ENCODE data around the gene PTPRN2.
"Not testable (repeated sequence)": the region's sequence is repeated elsewhere in the genome, so short reads cannot be mapped to it uniquely, and the experiment has no call there.

Gene PTPRN2

DNA sequence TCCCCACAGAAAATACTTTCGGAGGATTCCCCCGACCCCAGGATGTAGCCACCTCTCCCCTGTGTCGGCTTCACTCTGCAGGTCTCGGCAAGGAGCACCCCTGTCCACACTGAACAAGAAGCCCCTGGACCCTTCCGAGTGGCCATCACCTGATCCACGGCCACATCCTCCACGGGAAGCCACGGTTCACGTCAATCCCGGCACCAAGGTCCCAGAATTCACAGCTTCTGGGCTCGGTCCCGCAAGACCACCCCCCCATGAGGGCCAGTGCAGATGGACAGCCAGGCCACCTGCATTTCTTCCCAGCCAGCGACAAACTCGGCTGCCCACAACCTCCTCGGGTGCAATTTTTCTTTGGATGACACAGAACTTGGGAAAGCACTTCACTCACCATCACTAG, 199.6 kb downstream of the PTPRN2 start:
- Mint-ChIP-seq H3K9me3 (no peaks in the 10 kb centered on the region), H3K27ac (ENCODE audit: low read depth) (no peak overlapping the region)
- ATAC-seq (replicated peaks; ENCODE audit: extremely low read depth, poor library complexity, severe bottlenecking) = no peak

GRCh38 chr7:158387546-158387891, 200.1 kb downstream of the PTPRN2 start:
- H3K4me3 Mint-ChIP-seq = no peak overlapping the region
- H3K27me3 Mint-ChIP-seq = peaks cover 54% of the 10 kb centered on the region
- no peak for DNase-seq (ENCODE audit: low spot score in 2 of 2)
- H3K4me1 Mint-ChIP-seq = no peaks in the 10 kb centered on the region
- H3K27ac Mint-ChIP-seq (ENCODE audit: low read depth) = no peak overlapping the region
- no peaks in the 10 kb centered on the region for H3K36me3 Mint-ChIP-seq (ENCODE audit: insufficient read depth)
- ATAC-seq (replicated peaks; ENCODE audit: extremely low read depth, poor library complexity, severe bottlenecking) = no peak
- no peaks in the 10 kb centered on the region for H3K9me3 Mint-ChIP-seq

More for the DNA sequence above, 199.6 kb downstream of the PTPRN2 start:
- Mint-ChIP-seq H3K4me1 (no peaks in the 10 kb centered on the region), H3K36me3 (ENCODE audit: insufficient read depth) (peaks cover 2% of the 10 kb centered on the region), H3K4me3 (no peak overlapping the region), H3K27me3 (peaks cover 51% of the 10 kb centered on the region)
- no peak for DNase-seq (ENCODE audit: low spot score in 2 of 2)

GRCh38 chr7:158386866-158387545, 200.6 kb downstream of the PTPRN2 start:
- H3K36me3 Mint-ChIP-seq (ENCODE audit: insufficient read depth) = no peaks in the 10 kb centered on the region
- H3K4me3 Mint-ChIP-seq = no peak overlapping the region
- H3K27ac Mint-ChIP-seq (ENCODE audit: low read depth) = no peak overlapping the region
- H3K27me3 Mint-ChIP-seq = peaks cover 59% of the 10 kb centered on the region
- no peaks in the 10 kb centered on the region for H3K9me3 Mint-ChIP-seq
- ATAC-seq (replicated peaks; ENCODE audit: extremely low read depth, poor library complexity, severe bottlenecking) (no peak), DNase-seq (ENCODE audit: low spot score in 2 of 2) (no peak)
- H3K4me1 Mint-ChIP-seq = no peaks in the 10 kb centered on the region

- Mint-ChIP-seq H3K4me3 (no peak overlapping the region), H3K27me3 (peaks cover 64% of the 10 kb centered on the region), H3K9me3 (no peaks in the 10 kb centered on the region), H3K27ac (ENCODE audit: low read depth) (no peak overlapping the region), H3K36me3 (ENCODE audit: insufficient read depth) (no peaks in the 10 kb centered on the region), H3K4me1 (no peaks in the 10 kb centered on the region)
- no peak for DNase-seq (ENCODE audit: low spot score in 2 of 2)
- no peak for ATAC-seq (replicated peaks; ENCODE audit: extremely low read depth, poor library complexity, severe bottlenecking)
Observed at GRCh38 chr7:158386355-158386618, 201.3 kb downstream of the PTPRN2 start.

- not testable (repeated sequence) for H3K4me1 Mint-ChIP-seq; ATAC-seq (replicated peaks; ENCODE audit: extremely low read depth, poor library complexity, severe bottlenecking); H3K9me3 Mint-ChIP-seq; H3K4me3 Mint-ChIP-seq; DNase-seq (ENCODE audit: low spot score in 2 of 2); H3K27ac Mint-ChIP-seq (ENCODE audit: low read depth); H3K36me3 Mint-ChIP-seq (ENCODE audit: insufficient read depth)
- H3K27me3 Mint-ChIP-seq = peaks cover 60% of the 10 kb centered on the region
Observed at GRCh38 chr7:158385496-158386354, 201.9 kb downstream of the PTPRN2 start.

DNA sequence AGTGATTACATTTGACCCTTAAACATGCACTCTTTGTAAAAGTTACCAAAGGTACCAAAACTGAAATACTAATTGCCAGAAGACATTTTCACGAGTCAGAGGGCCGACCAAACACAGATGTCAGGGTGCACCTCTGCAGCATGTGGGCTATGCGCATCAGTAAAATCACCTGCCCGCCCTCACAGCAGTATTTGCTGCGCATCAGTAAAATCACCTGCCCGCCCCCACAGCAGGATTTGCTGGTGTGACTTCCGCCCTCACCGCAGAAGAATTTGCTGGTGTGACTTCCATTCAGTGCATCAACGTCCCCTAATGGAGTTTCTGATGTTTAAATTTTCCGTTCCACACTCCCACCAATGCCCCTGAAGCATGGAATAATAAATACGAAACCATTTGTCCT, 202.9 kb downstream of the PTPRN2 start:
- Mint-ChIP-seq H3K4me3 (no peak overlapping the region), H3K27me3 (peaks cover 50% of the 10 kb centered on the region), H3K9me3 (no peaks in the 10 kb centered on the region), H3K36me3 (ENCODE audit: insufficient read depth) (no peaks in the 10 kb centered on the region), H3K27ac (ENCODE audit: low read depth) (no peak overlapping the region), H3K4me1 (no peaks in the 10 kb centered on the region)
- DNase-seq (ENCODE audit: low spot score in 2 of 2) (no peak), ATAC-seq (replicated peaks; ENCODE audit: extremely low read depth, poor library complexity, severe bottlenecking) (no peak)

GRCh38 chr7:158383665-158384064, 204.0 kb downstream of the PTPRN2 start:
- Mint-ChIP-seq H3K9me3 (no peaks in the 10 kb centered on the region), H3K27me3 (peaks cover 47% of the 10 kb centered on the region), H3K27ac (ENCODE audit: low read depth) (no peak overlapping the region), H3K4me1 (no peaks in the 10 kb centered on the region), H3K36me3 (ENCODE audit: insufficient read depth) (no peaks in the 10 kb centered on the region), H3K4me3 (no peak overlapping the region)
- DNase-seq (ENCODE audit: low spot score in 2 of 2) = no peak
- no peak for ATAC-seq (replicated peaks; ENCODE audit: extremely low read depth, poor library complexity, severe bottlenecking)

- H3K27ac Mint-ChIP-seq (ENCODE audit: low read depth) = no peak overlapping the region
- DNase-seq (ENCODE audit: low spot score in 2 of 2) (no peak), ATAC-seq (replicated peaks; ENCODE audit: extremely low read depth, poor library complexity, severe bottlenecking) (no peak)
- no peaks in the 10 kb centered on the region for H3K4me1 Mint-ChIP-seq
- H3K4me3 Mint-ChIP-seq = no peak overlapping the region
- H3K36me3 Mint-ChIP-seq (ENCODE audit: insufficient read depth) = no peaks in the 10 kb centered on the region
- H3K27me3 Mint-ChIP-seq = peaks cover 38% of the 10 kb centered on the region
- H3K9me3 Mint-ChIP-seq = no peaks in the 10 kb centered on the region
Observed at GRCh38 chr7:158382363-158383254, 205.0 kb downstream of the PTPRN2 start.

- no peak overlapping the region for H3K4me3 Mint-ChIP-seq
- no peaks in the 10 kb centered on the region for H3K9me3 Mint-ChIP-seq
Observed at GRCh38 chr7:158381956-158382355, 205.7 kb downstream of the PTPRN2 start.

GRCh38 chr7:158378978-158379377, 208.6 kb downstream of the PTPRN2 start:
- no peak for DNase-seq (ENCODE audit: low spot score in 2 of 2)
- no peaks in the 10 kb centered on the region for H3K4me1 Mint-ChIP-seq
- H3K27ac Mint-ChIP-seq (ENCODE audit: low read depth) = no peak overlapping the region
- no peak for ATAC-seq (replicated peaks; ENCODE audit: extremely low read depth, poor library complexity, severe bottlenecking)
- H3K27me3 Mint-ChIP-seq = peaks cover 33% of the 10 kb centered on the region
- H3K36me3 Mint-ChIP-seq (ENCODE audit: insufficient read depth) = no peaks in the 10 kb centered on the region
- no peak overlapping the region for H3K4me3 Mint-ChIP-seq
- H3K9me3 Mint-ChIP-seq = no peaks in the 10 kb centered on the region

More at GRCh38 chr7:158381956-158382355, 205.7 kb downstream of the PTPRN2 start:
- H3K4me1 Mint-ChIP-seq = no peaks in the 10 kb centered on the region
- H3K36me3 Mint-ChIP-seq (ENCODE audit: insufficient read depth) = no peaks in the 10 kb centered on the region
- DNase-seq (ENCODE audit: low spot score in 2 of 2) (no peak), ATAC-seq (replicated peaks; ENCODE audit: extremely low read depth, poor library complexity, severe bottlenecking) (no peak)
- peaks cover 34% of the 10 kb centered on the region for H3K27me3 Mint-ChIP-seq
- no peak overlapping the region for H3K27ac Mint-ChIP-seq (ENCODE audit: low read depth)

GRCh38 chr7:158377800-158378623, 209.6 kb downstream of the PTPRN2 start:
- DNase-seq (ENCODE audit: low spot score in 2 of 2) (no peak), ATAC-seq (replicated peaks; ENCODE audit: extremely low read depth, poor library complexity, severe bottlenecking) (no peak)
- Mint-ChIP-seq H3K9me3 (no peaks in the 10 kb centered on the region), H3K27ac (ENCODE audit: low read depth) (peak overlapping the region; percentile 36), H3K4me3 (no peak overlapping the region), H3K36me3 (ENCODE audit: insufficient read depth) (no peaks in the 10 kb centered on the region), H3K27me3 (peaks cover 36% of the 10 kb centered on the region), H3K4me1 (no peaks in the 10 kb centered on the region)

GRCh38 chr7:158376839-158377186, 210.8 kb downstream of the PTPRN2 start:
- ATAC-seq (replicated peaks; ENCODE audit: extremely low read depth, poor library complexity, severe bottlenecking); H3K36me3 Mint-ChIP-seq (ENCODE audit: insufficient read depth); DNase-seq (ENCODE audit: low spot score in 2 of 2); H3K4me1 Mint-ChIP-seq; H3K9me3 Mint-ChIP-seq; H3K4me3 Mint-ChIP-seq; H3K27ac Mint-ChIP-seq (ENCODE audit: low read depth): not testable (repeated sequence)
- H3K27me3 Mint-ChIP-seq = peaks cover 27% of the 10 kb centered on the region

All from central memory CD8-positive, alpha-beta T cell (primary cell).